HEK293 (cell line): ENCODE data around the gene C2.
A peak's percentile ranks its signal among the peaks of the same experiment; 100 is the strongest.

Experiments used
- CTCF ChIA-PET: fragments of 350-600 bp; formaldehyde crosslinking; extraction: SDS; loops from one replicate; lab custom pipeline; 2021; ENCODE audit warnings: antibody characterized with exemption; lab: Yijun Ruan, JAX
- POLR2A ChIA-PET: fragments of 300-600 bp; formaldehyde crosslinking; extraction: SDS; loops from one replicate; lab custom pipeline; 2020; ENCODE audit warnings: antibody characterized with exemption, inconsistent platforms; lab: Yijun Ruan, JAX
- H3K27ac ChIP-seq: fragments of 200-500 bp; sonication (Bioruptor generic); 2 replicates; pipeline ENCODE4 v1.5.1; 2014; ENCODE audit warnings: low read depth, low read length, control low read depth, inconsistent platforms; ENCODE audit errors: extremely low read depth
- H3K36me3 ChIP-seq, 2 experiments: fragments of 200-500 bp in 1 of 2; sonication (Bioruptor generic) in 1 of 2; 1 replicate in 1 of 2; 2 replicates in 1 of 2; pipeline ENCODE4 v1.5.1; 2014 to 2017; ENCODE audit warnings: inconsistent platforms in 2 of 2, low read length in 2 of 2; ENCODE audit not compliant: control insufficient read depth in 2 of 2, insufficient read depth in 1 of 2
- H3K4me1 ChIP-seq: fragments of 200-500 bp; sonication (Bioruptor generic); 2 replicates; pipeline ENCODE4 v1.5.1; 2014; ENCODE audit warnings: mild to moderate bottlenecking, low read length, inconsistent platforms; ENCODE audit not compliant: control insufficient read depth, insufficient read depth
- H3K4me3 ChIP-seq: 2 replicates; pipeline ENCODE4 v1.5.1; 2011; ENCODE audit warnings: low read depth, mild to moderate bottlenecking, control low read depth, low read length, moderate library complexity
- H3K9me3 ChIP-seq: fragments of 200-500 bp; sonication (Bioruptor generic); 2 replicates; pipeline ENCODE4 v1.5.1; 2014; ENCODE audit warnings: low read depth, low read length, inconsistent platforms; ENCODE audit not compliant: control insufficient read depth, insufficient read depth
- GLI4 ChIP-seq: fragments of 450-650 bp; formaldehyde crosslinking; IDR thresholded peaks from 2 replicates; pipeline ENCODE4 v1.5.1; 2016; ENCODE audit warnings: missing biosample characterization, missing genetic modification characterization
- GLIS2 ChIP-seq: fragments of 450-650 bp; formaldehyde crosslinking; IDR thresholded peaks from 2 replicates; pipeline ENCODE4 v1.5.1; 2016; ENCODE audit warnings: missing biosample characterization, missing genetic modification characterization
- KLF16 ChIP-seq: fragments of 450-650 bp; formaldehyde crosslinking; IDR thresholded peaks from 2 replicates; pipeline ENCODE4 v1.5.1; 2017; ENCODE audit warnings: missing biosample characterization, missing genetic modification characterization
- KLF9 ChIP-seq: fragments of 450-650 bp; formaldehyde crosslinking; IDR thresholded peaks from 2 replicates; pipeline ENCODE4 v1.5.1; 2016; ENCODE audit warnings: missing biosample characterization, missing genetic modification characterization, low read depth
- OSR2 ChIP-seq: fragments of 450-650 bp; formaldehyde crosslinking; IDR thresholded peaks from 2 replicates; pipeline ENCODE4 v1.5.1; 2016; ENCODE audit warnings: missing biosample characterization, missing genetic modification characterization
- SALL2 ChIP-seq: fragments of 450-650 bp; formaldehyde crosslinking; IDR thresholded peaks from 2 replicates; pipeline ENCODE4 v1.5.0; 2017; ENCODE audit warnings: missing biosample characterization, mild to moderate bottlenecking, missing genetic modification characterization, borderline replicate concordance
- YY1 ChIP-seq: fragments of 450-650 bp; formaldehyde crosslinking; IDR thresholded peaks from 2 replicates; pipeline ENCODE4 v1.5.1; 2018; ENCODE audit warnings: missing biosample characterization, missing genetic modification characterization
- ZNF114 ChIP-seq: fragments of 450-650 bp; formaldehyde crosslinking; IDR thresholded peaks from 2 replicates; pipeline ENCODE4 v1.5.0; 2017; ENCODE audit warnings: missing biosample characterization, missing genetic modification characterization
- ZNF138 ChIP-seq: fragments of 450-650 bp; formaldehyde crosslinking; IDR thresholded peaks from 2 replicates; pipeline ENCODE4 v1.5.1; 2016; ENCODE audit warnings: missing biosample characterization, missing genetic modification characterization, borderline replicate concordance
- ZNF155 ChIP-seq: fragments of 450-650 bp; formaldehyde crosslinking; IDR thresholded peaks from 2 replicates; pipeline ENCODE4 v1.5.1; 2016; ENCODE audit warnings: missing biosample characterization, missing genetic modification characterization
- ZNF169 ChIP-seq: fragments of 450-650 bp; formaldehyde crosslinking; IDR thresholded peaks from 2 replicates; pipeline ENCODE4 v1.5.1; 2016; ENCODE audit warnings: missing biosample characterization, missing genetic modification characterization
- ZNF350 ChIP-seq: fragments of 450-650 bp; formaldehyde crosslinking; IDR thresholded peaks from 2 replicates; pipeline ENCODE4 v1.5.0; 2017; ENCODE audit warnings: missing biosample characterization, mild to moderate bottlenecking, missing genetic modification characterization
- ZNF510 ChIP-seq: fragments of 450-650 bp; formaldehyde crosslinking; IDR thresholded peaks from 2 replicates; pipeline ENCODE4 v1.5.1; 2018; ENCODE audit warnings: mild to moderate bottlenecking, missing genetic modification characterization, missing biosample characterization; ENCODE audit not compliant: insufficient replicate concordance
- ZNF707 ChIP-seq: fragments of 450-650 bp; formaldehyde crosslinking; IDR thresholded peaks from 2 replicates; pipeline ENCODE4 v1.5.1; 2016; ENCODE audit warnings: missing biosample characterization, missing genetic modification characterization
- ZNF768 ChIP-seq: fragments of 450-650 bp; formaldehyde crosslinking; IDR thresholded peaks from 2 replicates; pipeline ENCODE4 v1.5.1; 2018; ENCODE audit warnings: missing biosample characterization, mild to moderate bottlenecking, missing genetic modification characterization
- ZNF785 ChIP-seq: fragments of 450-650 bp; formaldehyde crosslinking; IDR thresholded peaks from 2 replicates; pipeline ENCODE4 v1.5.1; 2016; ENCODE audit warnings: missing biosample characterization, missing genetic modification characterization
- TF ChIP-seq, protein P1 (sequence below): fragments of 450-650 bp; formaldehyde crosslinking; IDR thresholded peaks from 2 replicates; pipeline ENCODE4 v1.5.1; 2016; ENCODE audit warnings: missing biosample characterization, missing genetic modification characterization
- TF ChIP-seq, protein P2 (sequence below): fragments of 450-650 bp; formaldehyde crosslinking; IDR thresholded peaks from 2 replicates; pipeline ENCODE4 v1.5.1; 2016; ENCODE audit warnings: missing biosample characterization, missing genetic modification characterization, borderline replicate concordance
- TF ChIP-seq, protein P3 (sequence below): fragments of 450-650 bp; formaldehyde crosslinking; IDR thresholded peaks from 2 replicates; pipeline ENCODE4 v1.5.1; 2016; ENCODE audit warnings: missing biosample characterization, missing genetic modification characterization
- TF ChIP-seq, protein P4 (sequence below): fragments of 450-650 bp; formaldehyde crosslinking; IDR thresholded peaks from 2 replicates; pipeline ENCODE4 v1.5.1; 2016; ENCODE audit warnings: missing biosample characterization, missing genetic modification characterization
- TF ChIP-seq, protein P5 (sequence below): fragments of 450-650 bp; formaldehyde crosslinking; IDR thresholded peaks from 2 replicates; pipeline ENCODE4 v1.5.1; 2017; ENCODE audit warnings: missing biosample characterization, missing genetic modification characterization
- TF ChIP-seq, protein P6 (sequence below): fragments of 450-650 bp; formaldehyde crosslinking; IDR thresholded peaks from 2 replicates; pipeline ENCODE4 v1.5.1; 2017; ENCODE audit warnings: missing biosample characterization, mild to moderate bottlenecking, missing genetic modification characterization, moderate library complexity

The C2 gene

DNA sequence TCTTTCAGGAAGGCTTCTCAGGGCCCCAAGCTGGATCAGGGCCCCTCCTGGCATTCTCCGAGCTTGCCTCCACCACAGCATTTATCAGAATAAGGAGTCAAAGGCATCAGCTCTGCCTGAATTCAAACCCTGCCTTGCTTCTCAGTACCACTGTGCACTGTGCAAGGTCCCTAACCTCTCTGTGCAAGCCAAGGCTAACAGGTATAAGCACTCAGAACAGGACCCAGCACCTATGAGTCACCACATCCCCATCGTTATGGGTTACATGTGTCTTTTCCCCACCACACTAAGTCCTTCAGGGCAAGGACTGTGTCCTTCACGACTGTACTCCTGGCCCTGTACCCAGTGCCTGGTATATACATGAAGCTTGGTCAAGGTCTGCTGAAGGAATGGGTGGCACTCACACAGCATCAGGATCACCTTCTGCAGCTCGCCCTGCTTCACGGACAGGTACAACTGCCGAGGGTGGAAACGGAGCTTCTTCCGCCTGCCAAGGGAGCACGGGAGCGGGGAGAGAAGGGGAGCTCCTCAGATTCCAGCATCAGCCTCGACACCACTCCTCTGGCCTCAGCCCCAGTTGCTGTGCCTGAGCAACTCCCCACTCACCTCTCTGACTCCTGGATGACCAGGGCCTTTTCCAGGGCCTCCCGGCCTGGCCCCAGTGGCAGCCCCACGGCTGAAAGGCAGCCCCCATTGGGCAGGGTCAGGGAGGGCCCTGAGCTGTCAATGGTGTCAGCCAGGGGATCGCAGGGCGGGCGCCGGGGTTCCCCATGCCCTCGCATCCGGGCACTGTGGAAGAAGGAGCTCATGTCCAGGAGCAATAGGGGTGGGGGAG is 40.1 kb upstream of the C2 start:
- ChIA-PET POLR2A (interaction anchor here (0.5 to 2.6 kb wide), 6 partner anchors 11 to 73 kb away, joined by 3 to 13 read pairs (median 4); partner anchors contain the start of genes HSPA1B and NEU1), CTCF (interaction anchor here (0.6 to 4.6 kb wide), 11 partner anchors 9 to 853 kb away, joined by 3 to 53 read pairs (median 4); partner anchors contain the start of genes LY6G5C and NEU1)
- peaks cover 49 to 89% of the 10 kb centered on the region in 2 experiments for H3K36me3 ChIP-seq

DNA sequence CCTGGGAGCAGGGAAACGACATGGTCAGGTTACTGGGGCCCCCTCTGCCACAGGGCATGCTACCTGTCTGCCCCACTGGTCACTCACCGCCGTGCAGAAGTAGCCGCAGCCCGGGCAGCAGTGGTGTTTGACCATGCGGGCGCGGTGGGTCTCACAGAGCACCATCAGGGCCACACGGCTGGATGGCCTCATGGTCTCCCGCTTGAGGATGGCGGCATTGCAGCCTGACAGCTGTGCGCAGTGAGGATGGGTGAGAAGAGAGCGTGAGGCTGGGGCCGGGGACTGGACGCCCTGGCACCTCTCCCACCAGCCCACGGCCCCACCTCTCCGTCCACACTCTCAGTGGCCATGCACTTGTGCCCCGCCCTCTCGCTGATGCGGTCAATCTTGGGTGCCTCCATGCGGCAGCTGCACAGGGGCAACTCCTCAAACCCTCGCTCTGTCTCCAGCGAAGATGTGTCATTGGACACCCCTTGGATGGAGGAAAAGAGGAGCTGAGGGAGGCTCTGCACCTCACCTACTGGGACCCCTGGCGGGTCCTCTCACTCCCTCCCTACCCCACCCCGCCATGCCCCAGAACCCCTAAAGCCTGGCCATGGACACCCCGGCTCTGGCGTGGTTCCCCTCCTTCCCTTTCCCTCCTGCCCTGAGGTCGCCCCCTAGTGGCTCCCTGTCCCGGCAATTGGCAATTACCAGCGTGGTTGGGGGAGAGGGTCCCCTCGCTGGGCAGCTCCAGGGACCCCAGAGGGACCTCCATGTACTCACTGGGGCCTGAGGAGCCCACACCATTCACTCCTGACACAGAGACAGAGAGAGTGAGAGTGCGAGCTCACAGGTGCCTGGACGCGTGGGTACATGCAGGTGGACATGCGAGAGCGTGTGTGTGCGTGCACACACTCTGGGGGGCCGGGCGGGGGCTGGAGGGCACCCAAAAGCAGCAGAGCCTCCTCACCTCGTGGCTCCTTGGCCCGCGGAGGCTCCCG is 39.0 kb upstream of the C2 start:
- peaks cover 50 to 89% of the 10 kb centered on the region in 2 experiments for H3K36me3 ChIP-seq
- ChIA-PET POLR2A (interaction anchor here (0.7 to 2.6 kb wide), 7 partner anchors 10 to 235 kb away, joined by 3 to 13 read pairs (median 4); partner anchors contain the start of genes HSPA1B, LSM2 and NEU1), CTCF (interaction anchor here (0.5 to 4.6 kb wide), 21 partner anchors 10 to 312 kb away, joined by 3 to 53 read pairs (median 3); partner anchors contain the start of genes EHMT2, LY6G5C and NEU1)
- H3K27ac ChIP-seq, result no peak overlapping the region
- no peaks in the 10 kb centered on the region for H3K4me1 ChIP-seq
- no peaks in the 10 kb centered on the region for H3K9me3 ChIP-seq
- H3K4me3 ChIP-seq, result no peak overlapping the region
- TF ChIP-seq GLIS2 (tag by site-specific recombination) (0 out of 2 replicates have a peak, but pooled peaks have one; percentile 12), ZNF138 (tag by site-specific recombination) (no peak), KLF9 (tag by site-specific recombination) (no peak), OSR2 (no peak), ZNF350 (tag by site-specific recombination) (no peak), SALL2 (tag by site-specific recombination) (no peak), ZNF785 (tag by site-specific recombination) (no peak)
- TF ChIP-seq, protein P1, sequence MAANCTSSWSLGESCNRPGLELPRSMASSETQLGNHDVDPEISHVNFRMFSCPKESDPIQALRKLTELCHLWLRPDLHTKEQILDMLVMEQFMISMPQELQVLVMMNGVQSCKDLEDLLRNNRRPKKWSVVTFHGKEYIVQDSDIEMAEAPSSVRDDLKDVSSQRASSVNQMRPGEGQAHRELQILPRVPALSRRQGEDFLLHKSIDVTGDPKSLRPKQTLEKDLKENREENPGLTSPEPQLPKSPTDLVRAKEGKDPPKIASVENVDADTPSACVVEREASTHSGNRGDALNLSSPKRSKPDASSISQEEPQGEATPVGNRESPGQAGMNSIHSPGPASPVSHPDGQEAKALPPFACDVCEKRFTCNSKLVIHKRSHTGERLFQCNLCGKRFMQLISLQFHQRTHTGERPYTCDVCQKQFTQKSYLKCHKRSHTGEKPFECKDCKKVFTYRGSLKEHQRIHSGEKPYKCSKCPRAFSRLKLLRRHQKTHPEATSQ (tag by site-specific recombination), result no peak
- TF ChIP-seq, protein P2, sequence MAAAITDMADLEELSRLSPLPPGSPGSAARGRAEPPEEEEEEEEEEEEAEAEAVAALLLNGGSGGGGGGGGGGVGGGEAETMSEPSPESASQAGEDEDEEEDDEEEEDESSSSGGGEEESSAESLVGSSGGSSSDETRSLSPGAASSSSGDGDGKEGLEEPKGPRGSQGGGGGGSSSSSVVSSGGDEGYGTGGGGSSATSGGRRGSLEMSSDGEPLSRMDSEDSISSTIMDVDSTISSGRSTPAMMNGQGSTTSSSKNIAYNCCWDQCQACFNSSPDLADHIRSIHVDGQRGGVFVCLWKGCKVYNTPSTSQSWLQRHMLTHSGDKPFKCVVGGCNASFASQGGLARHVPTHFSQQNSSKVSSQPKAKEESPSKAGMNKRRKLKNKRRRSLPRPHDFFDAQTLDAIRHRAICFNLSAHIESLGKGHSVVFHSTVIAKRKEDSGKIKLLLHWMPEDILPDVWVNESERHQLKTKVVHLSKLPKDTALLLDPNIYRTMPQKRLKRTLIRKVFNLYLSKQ (tag by site-specific recombination), result no peak
- TF ChIP-seq, protein P3, sequence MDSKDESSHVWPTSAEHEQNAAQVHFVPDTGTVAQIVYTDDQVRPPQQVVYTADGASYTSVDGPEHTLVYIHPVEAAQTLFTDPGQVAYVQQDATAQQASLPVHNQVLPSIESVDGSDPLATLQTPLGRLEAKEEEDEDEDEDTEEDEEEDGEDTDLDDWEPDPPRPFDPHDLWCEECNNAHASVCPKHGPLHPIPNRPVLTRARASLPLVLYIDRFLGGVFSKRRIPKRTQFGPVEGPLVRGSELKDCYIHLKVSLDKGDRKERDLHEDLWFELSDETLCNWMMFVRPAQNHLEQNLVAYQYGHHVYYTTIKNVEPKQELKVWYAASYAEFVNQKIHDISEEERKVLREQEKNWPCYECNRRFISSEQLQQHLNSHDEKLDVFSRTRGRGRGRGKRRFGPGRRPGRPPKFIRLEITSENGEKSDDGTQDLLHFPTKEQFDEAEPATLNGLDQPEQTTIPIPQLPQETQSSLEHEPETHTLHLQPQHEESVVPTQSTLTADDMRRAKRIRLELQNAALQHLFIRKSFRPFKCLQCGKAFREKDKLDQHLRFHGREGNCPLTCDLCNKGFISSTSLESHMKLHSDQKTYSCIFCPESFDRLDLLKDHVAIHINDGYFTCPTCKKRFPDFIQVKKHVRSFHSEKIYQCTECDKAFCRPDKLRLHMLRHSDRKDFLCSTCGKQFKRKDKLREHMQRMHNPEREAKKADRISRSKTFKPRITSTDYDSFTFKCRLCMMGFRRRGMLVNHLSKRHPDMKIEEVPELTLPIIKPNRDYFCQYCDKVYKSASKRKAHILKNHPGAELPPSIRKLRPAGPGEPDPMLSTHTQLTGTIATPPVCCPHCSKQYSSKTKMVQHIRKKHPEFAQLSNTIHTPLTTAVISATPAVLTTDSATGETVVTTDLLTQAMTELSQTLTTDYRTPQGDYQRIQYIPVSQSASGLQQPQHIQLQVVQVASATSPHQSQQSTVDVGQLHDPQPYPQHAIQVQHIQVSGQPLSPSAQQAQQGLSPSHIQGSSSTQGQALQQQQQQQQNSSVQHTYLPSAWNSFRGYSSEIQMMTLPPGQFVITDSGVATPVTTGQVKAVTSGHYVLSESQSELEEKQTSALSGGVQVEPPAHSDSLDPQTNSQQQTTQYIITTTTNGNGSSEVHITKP (tag by site-specific recombination), result peak; percentile 47; the same call in 1 of the 2 replicates
- TF ChIP-seq, protein P4, sequence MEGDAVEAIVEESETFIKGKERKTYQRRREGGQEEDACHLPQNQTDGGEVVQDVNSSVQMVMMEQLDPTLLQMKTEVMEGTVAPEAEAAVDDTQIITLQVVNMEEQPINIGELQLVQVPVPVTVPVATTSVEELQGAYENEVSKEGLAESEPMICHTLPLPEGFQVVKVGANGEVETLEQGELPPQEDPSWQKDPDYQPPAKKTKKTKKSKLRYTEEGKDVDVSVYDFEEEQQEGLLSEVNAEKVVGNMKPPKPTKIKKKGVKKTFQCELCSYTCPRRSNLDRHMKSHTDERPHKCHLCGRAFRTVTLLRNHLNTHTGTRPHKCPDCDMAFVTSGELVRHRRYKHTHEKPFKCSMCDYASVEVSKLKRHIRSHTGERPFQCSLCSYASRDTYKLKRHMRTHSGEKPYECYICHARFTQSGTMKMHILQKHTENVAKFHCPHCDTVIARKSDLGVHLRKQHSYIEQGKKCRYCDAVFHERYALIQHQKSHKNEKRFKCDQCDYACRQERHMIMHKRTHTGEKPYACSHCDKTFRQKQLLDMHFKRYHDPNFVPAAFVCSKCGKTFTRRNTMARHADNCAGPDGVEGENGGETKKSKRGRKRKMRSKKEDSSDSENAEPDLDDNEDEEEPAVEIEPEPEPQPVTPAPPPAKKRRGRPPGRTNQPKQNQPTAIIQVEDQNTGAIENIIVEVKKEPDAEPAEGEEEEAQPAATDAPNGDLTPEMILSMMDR (tag by site-specific recombination), result peak; percentile 63; the same call in 1 of the 2 replicates

More for the DNA sequence above, 40.1 kb upstream of the C2 start:
- Histone ChIP-seq H3K4me3 (no peak overlapping the region), H3K4me1 (no peaks in the 10 kb centered on the region), H3K27ac (no peak overlapping the region), H3K9me3 (no peaks in the 10 kb centered on the region)
- TF ChIP-seq ZNF155 (tag by site-specific recombination), result no peak
- TF ChIP-seq ZNF510 (tag by site-specific recombination), result no peak
- TF ChIP-seq ZNF114 (tag by site-specific recombination), result no peak
- no peak for TF ChIP-seq ZNF768
- no peak for TF ChIP-seq YY1 (tag by site-specific recombination)
- no peak for TF ChIP-seq ZNF169 (tag by site-specific recombination)
- TF ChIP-seq GLI4 (tag by site-specific recombination), result no peak
- no peak for TF ChIP-seq KLF16 (tag by site-specific recombination)
- TF ChIP-seq, protein P5, sequence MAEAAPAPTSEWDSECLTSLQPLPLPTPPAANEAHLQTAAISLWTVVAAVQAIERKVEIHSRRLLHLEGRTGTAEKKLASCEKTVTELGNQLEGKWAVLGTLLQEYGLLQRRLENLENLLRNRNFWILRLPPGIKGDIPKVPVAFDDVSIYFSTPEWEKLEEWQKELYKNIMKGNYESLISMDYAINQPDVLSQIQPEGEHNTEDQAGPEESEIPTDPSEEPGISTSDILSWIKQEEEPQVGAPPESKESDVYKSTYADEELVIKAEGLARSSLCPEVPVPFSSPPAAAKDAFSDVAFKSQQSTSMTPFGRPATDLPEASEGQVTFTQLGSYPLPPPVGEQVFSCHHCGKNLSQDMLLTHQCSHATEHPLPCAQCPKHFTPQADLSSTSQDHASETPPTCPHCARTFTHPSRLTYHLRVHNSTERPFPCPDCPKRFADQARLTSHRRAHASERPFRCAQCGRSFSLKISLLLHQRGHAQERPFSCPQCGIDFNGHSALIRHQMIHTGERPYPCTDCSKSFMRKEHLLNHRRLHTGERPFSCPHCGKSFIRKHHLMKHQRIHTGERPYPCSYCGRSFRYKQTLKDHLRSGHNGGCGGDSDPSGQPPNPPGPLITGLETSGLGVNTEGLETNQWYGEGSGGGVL (tag by site-specific recombination), result no peak
- no peak for TF ChIP-seq ZNF707 (tag by site-specific recombination)
- TF ChIP-seq, protein P6, sequence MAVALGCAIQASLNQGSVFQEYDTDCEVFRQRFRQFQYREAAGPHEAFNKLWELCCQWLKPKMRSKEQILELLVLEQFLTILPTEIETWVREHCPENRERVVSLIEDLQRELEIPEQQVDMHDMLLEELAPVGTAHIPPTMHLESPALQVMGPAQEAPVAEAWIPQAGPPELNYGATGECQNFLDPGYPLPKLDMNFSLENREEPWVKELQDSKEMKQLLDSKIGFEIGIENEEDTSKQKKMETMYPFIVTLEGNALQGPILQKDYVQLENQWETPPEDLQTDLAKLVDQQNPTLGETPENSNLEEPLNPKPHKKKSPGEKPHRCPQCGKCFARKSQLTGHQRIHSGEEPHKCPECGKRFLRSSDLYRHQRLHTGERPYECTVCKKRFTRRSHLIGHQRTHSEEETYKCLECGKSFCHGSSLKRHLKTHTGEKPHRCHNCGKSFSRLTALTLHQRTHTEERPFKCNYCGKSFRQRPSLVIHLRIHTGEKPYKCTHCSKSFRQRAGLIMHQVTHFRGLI, result no peak
